H9 (cell line): ENCODE measurements around the gene PRR5L. TPM values are rescaled to one million over a fixed set of nuclear protein-coding genes. Genes with fewer than 3 reads are reported as not detected.

Experiments used
- DNase-seq: peaks from one replicate; pipeline ENCODE4 v3.0.0-alpha.2; 2017
- H2AFZ ChIP-seq: one replicate; pipeline ENCODE4 v1.6.1; 2013; ENCODE audit warnings: mild to moderate bottlenecking, low read length, control low read depth, moderate library complexity
- H2AK5ac ChIP-seq: 2 replicates; pipeline ENCODE4 v1.6.1; 2013; ENCODE audit warnings: low read length, control low read depth, mixed read lengths; ENCODE audit not compliant: insufficient read length
- H2BK120ac ChIP-seq: one replicate; pipeline ENCODE4 v1.6.1; 2013; ENCODE audit warnings: low read depth, mild to moderate bottlenecking, low read length, control low read depth, inconsistent platforms; ENCODE audit not compliant: poor library complexity, severe bottlenecking
- H2BK12ac ChIP-seq: 2 replicates; pipeline ENCODE4 v1.6.1; 2013; ENCODE audit warnings: low read length, control low read depth, mixed read lengths, low read depth; ENCODE audit not compliant: insufficient read length
- H2BK15ac ChIP-seq: 2 replicates; pipeline ENCODE4 v1.6.1; 2013; ENCODE audit warnings: low read depth, low read length, control low read depth
- H2BK20ac ChIP-seq: one replicate; pipeline ENCODE4 v1.6.1; 2013; ENCODE audit warnings: low read depth, mild to moderate bottlenecking, low read length, control low read depth, inconsistent platforms; ENCODE audit not compliant: poor library complexity, severe bottlenecking
- H2BK5ac ChIP-seq: 2 replicates; pipeline ENCODE4 v1.6.1; 2013; ENCODE audit warnings: low read length, control low read depth, mixed read lengths; ENCODE audit not compliant: insufficient read length
- H3K14ac ChIP-seq: 2 replicates; pipeline ENCODE4 v1.6.1; 2013; ENCODE audit warnings: low read length, control low read depth; ENCODE audit not compliant: insufficient read depth
- H3K18ac ChIP-seq: 2 replicates; pipeline ENCODE4 v1.6.1; 2013; ENCODE audit warnings: low read depth, mild to moderate bottlenecking, mixed read lengths, low read length, control low read depth; ENCODE audit not compliant: insufficient read length
- H3K23ac ChIP-seq: 2 replicates; pipeline ENCODE4 v1.6.1; 2013; ENCODE audit warnings: low read length, control low read depth, mixed read lengths, low read depth; ENCODE audit not compliant: insufficient read length
- H3K23me2 ChIP-seq: 2 replicates; pipeline ENCODE4 v1.6.1; 2013; ENCODE audit warnings: low read depth, mild to moderate bottlenecking, mixed read lengths, low read length, control low read depth; ENCODE audit not compliant: insufficient read length, poor library complexity, severe bottlenecking
- H3K27ac ChIP-seq: 2 replicates; pipeline ENCODE4 v1.5.1; 2013; ENCODE audit warnings: low read length, control low read depth, mixed read lengths, low read depth; ENCODE audit not compliant: insufficient read length
- H3K27me3 ChIP-seq: 2 replicates; pipeline ENCODE4 v1.6.1; 2013; ENCODE audit warnings: low read length, control low read depth, inconsistent platforms; ENCODE audit not compliant: insufficient read depth
- H3K4ac ChIP-seq: 2 replicates; pipeline ENCODE4 v1.6.1; 2013; ENCODE audit warnings: low read depth, mild to moderate bottlenecking, control low read depth, inconsistent platforms, low read length, moderate library complexity
- H3K4me1 ChIP-seq: 2 replicates; pipeline ENCODE4 v1.6.1; 2013; ENCODE audit warnings: low read length, control low read depth, inconsistent platforms; ENCODE audit not compliant: insufficient read depth
- H3K4me2 ChIP-seq: 2 replicates; pipeline ENCODE4 v1.6.1; 2013; ENCODE audit warnings: low read length, control low read depth, mixed read lengths; ENCODE audit not compliant: insufficient read length, insufficient read depth
- H3K56ac ChIP-seq: 2 replicates; pipeline ENCODE4 v1.6.1; 2013; ENCODE audit warnings: low read depth, mild to moderate bottlenecking, mixed read lengths, low read length, control low read depth; ENCODE audit not compliant: insufficient read length
- H3K79me1 ChIP-seq: 2 replicates; pipeline ENCODE4 v1.6.1; 2013; ENCODE audit warnings: low read depth, mild to moderate bottlenecking, moderate library complexity, low read length, control low read depth, inconsistent platforms; ENCODE audit not compliant: insufficient read depth, poor library complexity, severe bottlenecking
- H3K79me2 ChIP-seq: 2 replicates; pipeline ENCODE4 v1.6.1; 2013; ENCODE audit warnings: low read length, control low read depth, inconsistent platforms; ENCODE audit not compliant: insufficient read depth
- H3K9ac ChIP-seq: 2 replicates; pipeline ENCODE4 v1.6.1; 2013; ENCODE audit warnings: low read length, control low read depth, mixed read lengths; ENCODE audit not compliant: insufficient read length; ENCODE audit errors: extremely low read depth
- H3K9me3 ChIP-seq: one replicate; pipeline ENCODE4 v1.6.1; 2013; ENCODE audit warnings: low read depth, low read length, inconsistent platforms; ENCODE audit not compliant: control insufficient read depth
- H3T11ph ChIP-seq: one replicate; pipeline ENCODE4 v1.6.1; 2013; ENCODE audit warnings: mild to moderate bottlenecking, low read length, control low read depth, inconsistent platforms
- H4K20me1 ChIP-seq: one replicate; pipeline ENCODE4 v1.6.1; 2013; ENCODE audit not compliant: control insufficient read depth, insufficient read length, insufficient read depth
- H4K5ac ChIP-seq: 2 replicates; pipeline ENCODE4 v1.6.1; 2013; ENCODE audit warnings: low read depth, mild to moderate bottlenecking, mixed read lengths, low read length, control low read depth; ENCODE audit not compliant: insufficient read length
- H4K8ac ChIP-seq: replicated peaks from 2 replicates; pipeline ENCODE4 v1.6.1; 2013; ENCODE audit warnings: low read length, control low read depth, mixed read lengths, low read depth; ENCODE audit not compliant: insufficient read length
- H4K91ac ChIP-seq: 2 replicates; pipeline ENCODE4 v1.6.1; 2013; ENCODE audit warnings: low read depth, mild to moderate bottlenecking, moderate library complexity, mixed read lengths, low read length, control low read depth; ENCODE audit not compliant: insufficient read length
- H3K27ac Mint-ChIP-seq, 3 experiments: 2 replicates in 2 of 3; 3 replicates in 1 of 3; pipeline ENCODE4 v1.8.0; 2020 to 2021; ENCODE audit warnings: mixed read lengths in 3 of 3, mild to moderate bottlenecking in 1 of 3, moderate library complexity in 1 of 3
- H3K27me3 Mint-ChIP-seq: 2 replicates; pipeline ENCODE4 v1.8.0; 2021; ENCODE audit warnings: low read depth, mild to moderate bottlenecking, moderate library complexity, mixed read lengths
- H3K36me3 Mint-ChIP-seq, 3 experiments: 2 replicates in 2 of 3; 3 replicates in 1 of 3; pipeline ENCODE4 v1.8.0; 2020 to 2021; ENCODE audit warnings: low read depth in 3 of 3, mixed read lengths in 3 of 3; ENCODE audit not compliant: insufficient read depth in 1 of 3
- H3K4me1 Mint-ChIP-seq, 2 experiments: 2 replicates each; pipeline ENCODE4 v1.8.0; 2020; ENCODE audit warnings: mixed read lengths in 2 of 2
- H3K4me3 Mint-ChIP-seq, 2 experiments: 2 replicates in 1 of 2; 3 replicates in 1 of 2; pipeline ENCODE4 v1.8.0; 2020 to 2021; ENCODE audit warnings: mild to moderate bottlenecking in 2 of 2, mixed read lengths in 2 of 2, moderate library complexity in 1 of 2
- H3K9me3 Mint-ChIP-seq, 2 experiments: 2 replicates in 1 of 2; 3 replicates in 1 of 2; pipeline ENCODE4 v1.8.0; 2020; ENCODE audit warnings: mild to moderate bottlenecking in 2 of 2, mixed read lengths in 2 of 2, moderate library complexity in 1 of 2
- WGBS: extraction: QIAGEN DNeasy Blood & Tissue Kit; methylation state at CpG from one replicate; pipeline ENCODE4 v1.1.7; 2013; ENCODE audit warnings: missing lambda C conversion rate, low lambda C conversion rate, mixed read lengths; ENCODE audit not compliant: insufficient read length; ENCODE audit errors: extremely low coverage; 5-methylcytosine and 5-hydroxymethylcytosine counted together
- total RNA-seq: library from RNA; stranded (reverse); gene quantifications from 2 replicates; pipeline ENCODE4 v1.2.1, GENCODE V29; 2021
- TF ChIP-seq, protein P1 (sequence below): fragments of 200-600 bp; sonication (generic); conservative IDR thresholded peaks from 3 replicates; pipeline ENCODE4 v1.8.0; 2021; ENCODE audit warnings: antibody characterized with exemption, mild to moderate bottlenecking

The PRR5L gene
- total RNA-seq, 1 experiment from 2014 or later = 5.6 TPM

DNA sequence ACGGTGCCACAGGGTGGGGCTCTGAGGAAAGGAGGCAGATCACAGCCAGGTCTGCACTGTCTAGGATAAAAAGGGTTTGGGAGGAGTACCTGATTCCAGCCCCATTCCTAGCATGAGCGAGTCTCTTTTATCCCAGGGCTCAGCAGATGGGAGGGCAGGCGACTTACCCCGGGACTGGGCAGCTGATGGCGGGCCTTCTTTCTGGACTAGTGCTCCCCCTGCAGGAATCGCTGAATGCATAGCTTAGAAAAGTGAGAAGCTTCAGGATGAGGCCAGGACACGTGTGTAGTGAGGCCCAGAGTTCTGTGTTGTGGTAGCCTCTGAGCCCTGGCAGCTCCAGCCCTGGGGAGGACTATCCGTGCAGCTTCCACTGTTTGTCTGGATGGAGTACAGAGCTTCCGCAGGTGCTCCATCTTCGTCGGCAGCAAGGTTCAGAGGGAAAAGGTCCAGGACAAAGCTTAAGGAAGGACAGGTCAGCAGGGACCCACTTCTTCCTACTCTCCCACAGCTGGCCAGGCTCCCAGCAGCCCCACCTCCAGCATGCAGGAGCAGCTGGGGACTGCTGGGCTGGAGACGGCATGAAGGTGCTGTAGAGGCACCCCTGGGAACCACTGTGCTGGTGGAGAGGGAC lies 37.2 kb upstream of the PRR5L start:
- Histone ChIP-seq H2BK5ac (no peak overlapping the region), H3K18ac (no peak overlapping the region), H3K56ac (no peak overlapping the region), H4K5ac (no peak overlapping the region), H3K4me2 (no peak overlapping the region), H3K4ac (no peak overlapping the region), H4K20me1 (no peaks in the 10 kb centered on the region), H2BK12ac (no peak overlapping the region), H3K27ac (no peak overlapping the region), H3K4me1 (no peaks in the 10 kb centered on the region), H3T11ph (no peak overlapping the region), H3K23me2 (no peaks in the 10 kb centered on the region), H2BK15ac (no peak overlapping the region), H2BK20ac (no peak overlapping the region), H3K79me2 (no peaks in the 10 kb centered on the region), H3K14ac (no peak overlapping the region), H2AFZ (no peak overlapping the region), H2BK120ac (no peak overlapping the region), H3K23ac (no peak overlapping the region), H3K9me3 (peaks cover 5% of the 10 kb centered on the region), H4K91ac (no peak overlapping the region), H3K9ac (no peak overlapping the region), H3K79me1 (no peaks in the 10 kb centered on the region), H2AK5ac (no peak overlapping the region), H3K27me3 (no peaks in the 10 kb centered on the region; the same call in 1 of the 2 replicates), H4K8ac (no peak overlapping the region)
- H3K4me3 Mint-ChIP-seq = no peak overlapping the region
- H3K4me1 Mint-ChIP-seq = peaks cover 13 to 16% of the 10 kb centered on the region in 2 experiments
- no CpG with 5 or more reads among the region's 12 CpGs for WGBS
- peaks cover 0 to 4% (median 0%) of the 10 kb centered on the region in 3 experiments; a peak in 3 of 7 replicates for H3K36me3 Mint-ChIP-seq
- DNase-seq = peak; percentile 83
- H3K27ac Mint-ChIP-seq = peak overlapping the region in 1 of 3 experiments; percentile 44; a peak in 1 of 7 replicates
- H3K27me3 Mint-ChIP-seq = peaks cover 38% of the 10 kb centered on the region
- H3K9me3 Mint-ChIP-seq = no peaks in the 10 kb centered on the region
- TF ChIP-seq, protein P1, sequence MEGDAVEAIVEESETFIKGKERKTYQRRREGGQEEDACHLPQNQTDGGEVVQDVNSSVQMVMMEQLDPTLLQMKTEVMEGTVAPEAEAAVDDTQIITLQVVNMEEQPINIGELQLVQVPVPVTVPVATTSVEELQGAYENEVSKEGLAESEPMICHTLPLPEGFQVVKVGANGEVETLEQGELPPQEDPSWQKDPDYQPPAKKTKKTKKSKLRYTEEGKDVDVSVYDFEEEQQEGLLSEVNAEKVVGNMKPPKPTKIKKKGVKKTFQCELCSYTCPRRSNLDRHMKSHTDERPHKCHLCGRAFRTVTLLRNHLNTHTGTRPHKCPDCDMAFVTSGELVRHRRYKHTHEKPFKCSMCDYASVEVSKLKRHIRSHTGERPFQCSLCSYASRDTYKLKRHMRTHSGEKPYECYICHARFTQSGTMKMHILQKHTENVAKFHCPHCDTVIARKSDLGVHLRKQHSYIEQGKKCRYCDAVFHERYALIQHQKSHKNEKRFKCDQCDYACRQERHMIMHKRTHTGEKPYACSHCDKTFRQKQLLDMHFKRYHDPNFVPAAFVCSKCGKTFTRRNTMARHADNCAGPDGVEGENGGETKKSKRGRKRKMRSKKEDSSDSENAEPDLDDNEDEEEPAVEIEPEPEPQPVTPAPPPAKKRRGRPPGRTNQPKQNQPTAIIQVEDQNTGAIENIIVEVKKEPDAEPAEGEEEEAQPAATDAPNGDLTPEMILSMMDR = peak; percentile 80
